GM19099 (cell line): ENCODE data around the gene EIF3M.
A peak's percentile ranks its signal among the peaks of the same experiment; 100 is the strongest.

Experiments
- POLR2A ChIP-seq: IDR thresholded peaks from 3 replicates; pipeline ENCODE4 v1.6.1; 2011; ENCODE audit warnings: low read depth; ENCODE audit not compliant: insufficient read length; ENCODE audit errors: extremely low read depth

Gene EIF3M

GRCh38 chr11:32583459-32584271, at the start of gene EIF3M:
TSS of gene EIF3M (plus strand) at chr11:32583831. CDS start at chr11:32583888, 57 bp downstream.
- peak; percentile 93 for TF ChIP-seq POLR2A

- TF ChIP-seq POLR2A: no peak
These were observed 44.8 kb upstream of the EIF3M start for GRCh38 chr11:32538804-32539203.

- TF ChIP-seq POLR2A: no peak
These were observed 33.9 kb upstream of the EIF3M start for GRCh38 chr11:32549611-32550187.

GRCh38 chr11:32550207-32550606, 33.4 kb upstream of the EIF3M start:
- TF ChIP-seq POLR2A: no peak

- no peak for TF ChIP-seq POLR2A
These were observed 28.5 kb upstream of the EIF3M start for GRCh38 chr11:32555091-32555490.

GRCh38 chr11:32555895-32556294, 27.7 kb upstream of the EIF3M start:
- TF ChIP-seq POLR2A: no peak

GRCh38 chr11:32561835-32562234, 21.8 kb upstream of the EIF3M start:
- no peak for TF ChIP-seq POLR2A

GRCh38 chr11:32562839-32563599, 20.6 kb upstream of the EIF3M start:
- TF ChIP-seq POLR2A: no peak

- no peak for TF ChIP-seq POLR2A
These were observed 20.1 kb upstream of the EIF3M start for GRCh38 chr11:32563600-32563959.

- no peak for TF ChIP-seq POLR2A
These were observed 17.1 kb upstream of the EIF3M start for GRCh38 chr11:32566517-32566916.

- TF ChIP-seq POLR2A: no peak
These were observed 16.5 kb upstream of the EIF3M start for GRCh38 chr11:32567154-32567553.

- TF ChIP-seq POLR2A: no peak
These were observed 14.2 kb upstream of the EIF3M start for GRCh38 chr11:32569313-32569881.

- TF ChIP-seq POLR2A: no peak
These were observed 12.6 kb upstream of the EIF3M start for GRCh38 chr11:32571039-32571438.

- no peak for TF ChIP-seq POLR2A
These were observed 10.4 kb upstream of the EIF3M start for GRCh38 chr11:32573228-32573627.

- no peak for TF ChIP-seq POLR2A
These were observed 9.2 kb upstream of the EIF3M start for GRCh38 chr11:32574421-32574820.
